ENCODE data around the gene SETD3.

SETD3 gene

GRCh38 chr14:99481745-99482099, 1.1 kb upstream of the SETD3 start:
- no peak for DNase-seq

GRCh38 chr14:99480917-99481744, 472 bp upstream of the SETD3 start, which contains the start of gene CCNK:
CCNK (plus strand) TSS chr14:99481409; CDS start chr14:99492678, 11,269 bp downstream.
- DNase-seq: peak; percentile 100

- no peak for DNase-seq
These were observed 1.3 kb downstream of the SETD3 start for GRCh38 chr14:99479160-99479905.

DNA sequence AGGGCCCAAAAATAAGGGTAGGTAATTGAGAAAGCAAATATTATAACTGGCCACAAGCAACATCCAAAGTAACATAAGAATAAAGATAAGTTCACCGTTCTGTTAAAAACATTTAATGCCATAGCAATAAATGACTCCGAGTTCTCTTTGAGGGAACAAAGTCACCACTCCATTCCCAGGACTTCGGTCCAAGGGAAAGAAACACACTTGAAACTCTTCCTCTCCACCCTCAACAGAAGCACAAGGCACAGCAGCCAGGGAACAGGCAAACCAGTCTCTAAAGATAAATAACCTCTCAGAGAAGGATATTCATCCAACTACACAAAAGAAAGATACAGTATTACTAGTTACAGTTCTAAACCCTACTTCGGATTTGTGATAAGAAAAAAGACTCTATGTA, 2.5 kb downstream of the SETD3 start:
- no peak for DNase-seq

GRCh38 chr14:99476864-99477263, 3.8 kb downstream of the SETD3 start:
- DNase-seq: no peak

DNA sequence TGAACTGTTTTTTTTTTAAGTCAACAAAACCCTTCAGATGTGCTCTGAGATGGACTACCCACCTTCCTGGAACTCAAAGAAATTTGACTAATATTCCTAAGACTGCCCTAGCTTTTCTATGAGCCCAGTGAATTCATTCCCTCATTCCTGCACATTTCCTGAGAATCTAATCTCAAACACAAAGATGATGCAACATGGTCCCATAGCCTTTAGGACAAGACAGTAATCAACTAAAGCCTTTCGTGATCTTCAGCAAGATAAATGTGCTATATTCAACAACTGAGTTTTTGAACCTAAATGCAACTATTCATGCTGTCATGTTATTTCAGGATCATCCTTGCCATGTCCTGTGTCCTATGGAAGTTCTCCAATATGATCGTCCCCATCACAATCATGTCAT, 5.0 kb downstream of the SETD3 start:
- no peak for DNase-seq

DNA sequence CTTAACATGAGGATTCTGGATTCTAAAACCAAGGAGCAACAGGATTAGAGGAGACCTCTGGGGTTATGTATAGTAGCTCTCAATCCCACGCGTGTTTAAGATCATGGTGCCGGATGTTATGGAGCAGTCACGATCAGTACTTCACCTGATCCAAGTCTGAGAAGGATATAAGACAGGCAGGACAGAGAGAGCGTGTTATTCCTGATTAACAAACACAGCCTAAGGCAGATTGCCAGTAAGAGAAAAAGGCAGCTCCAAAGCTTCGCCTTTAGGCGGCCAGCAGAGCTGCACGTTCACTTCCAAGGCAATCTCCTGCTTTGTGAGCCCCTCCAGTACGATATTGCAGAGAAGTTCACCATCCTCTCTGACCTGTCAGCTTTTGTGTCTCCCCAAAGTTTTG, 5.5 kb downstream of the SETD3 start:
- no peak for DNase-seq

GRCh38 chr14:99473458-99473857, 7.2 kb downstream of the SETD3 start:
- DNase-seq: no peak

DNA sequence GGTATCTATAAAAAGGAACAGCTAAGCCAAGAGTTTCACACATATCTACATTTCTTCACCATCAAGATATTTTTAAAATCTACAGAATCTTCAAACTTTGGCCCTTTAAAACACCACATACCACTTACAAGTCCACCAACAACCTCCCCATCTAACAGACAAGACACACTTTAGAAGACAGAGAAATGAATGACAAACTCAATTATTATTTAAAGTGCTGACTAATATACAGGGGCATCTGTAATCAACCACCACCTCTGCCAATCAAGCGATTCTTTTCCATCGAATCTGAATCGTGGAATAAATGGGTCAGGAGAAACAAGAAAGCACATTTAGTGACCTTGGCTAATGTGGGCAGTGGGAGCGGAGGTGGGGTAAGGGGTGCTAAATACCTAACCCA, 7.7 kb downstream of the SETD3 start:
- no peak for DNase-seq

GRCh38 chr14:99471731-99472130, 8.9 kb downstream of the SETD3 start:
- DNase-seq: no peak

- DNase-seq: no peak
These were observed 11.6 kb downstream of the SETD3 start for GRCh38 chr14:99468836-99469592.

GRCh38 chr14:99468081-99468480, 12.6 kb downstream of the SETD3 start:
- no peak for DNase-seq

DNA sequence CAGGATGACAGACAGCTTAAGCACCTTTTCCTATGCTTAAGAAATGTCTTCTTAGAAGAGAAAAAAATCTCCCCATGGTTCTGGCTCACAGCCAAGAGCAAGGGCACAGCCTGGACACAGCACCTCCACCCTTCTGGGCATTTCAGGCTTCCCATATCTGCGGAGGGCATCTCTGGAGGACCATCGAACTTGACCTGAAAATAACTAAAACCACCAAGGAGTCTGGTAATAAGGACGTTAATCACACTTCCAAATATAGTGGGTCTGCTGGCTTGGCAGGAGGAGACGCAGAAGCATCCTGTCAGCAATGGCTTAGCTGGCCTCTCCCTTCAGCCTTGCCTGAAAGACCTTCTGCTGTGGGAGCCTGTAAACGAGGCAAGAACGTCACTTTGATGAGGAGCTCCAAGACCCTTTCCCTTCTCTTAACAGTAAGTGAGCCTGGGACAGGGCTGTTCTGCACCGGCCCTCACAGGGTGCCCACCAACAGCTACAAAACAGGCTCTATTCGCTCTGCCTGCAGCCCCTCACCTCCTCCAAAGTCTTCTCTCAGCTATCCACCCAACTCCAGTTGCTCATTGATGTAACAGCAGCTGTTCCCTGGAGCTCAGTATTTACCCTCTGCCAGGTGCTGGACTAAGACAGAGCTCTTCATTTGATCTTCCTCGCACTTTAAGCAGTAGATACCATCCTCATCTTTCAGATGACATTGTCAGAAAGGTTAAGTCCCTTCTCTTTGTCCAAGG, 13.2 kb downstream of the SETD3 start:
- DNase-seq: no peak

DNA sequence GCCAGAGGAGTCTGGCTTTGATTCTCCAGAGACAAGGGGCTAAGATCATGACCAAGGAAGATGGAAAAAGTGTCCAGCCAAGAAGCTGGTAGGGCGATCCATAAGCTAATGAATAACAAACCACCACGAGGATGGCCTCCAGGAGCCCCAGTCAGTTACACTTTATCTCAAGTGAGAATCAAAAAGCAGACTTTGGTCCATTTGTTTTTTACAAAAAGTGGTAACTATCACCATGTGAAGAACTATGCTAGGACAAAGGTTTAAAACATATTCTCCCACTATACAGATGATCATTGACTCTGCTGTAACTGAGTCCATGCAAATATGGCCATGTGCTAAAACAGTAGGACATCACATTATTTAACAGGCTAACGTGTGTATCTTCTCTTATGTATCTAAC, 13.9 kb downstream of the SETD3 start:
- no peak for DNase-seq

- DNase-seq: no peak
These were observed 15.4 kb downstream of the SETD3 start for GRCh38 chr14:99465288-99465687.

DNA sequence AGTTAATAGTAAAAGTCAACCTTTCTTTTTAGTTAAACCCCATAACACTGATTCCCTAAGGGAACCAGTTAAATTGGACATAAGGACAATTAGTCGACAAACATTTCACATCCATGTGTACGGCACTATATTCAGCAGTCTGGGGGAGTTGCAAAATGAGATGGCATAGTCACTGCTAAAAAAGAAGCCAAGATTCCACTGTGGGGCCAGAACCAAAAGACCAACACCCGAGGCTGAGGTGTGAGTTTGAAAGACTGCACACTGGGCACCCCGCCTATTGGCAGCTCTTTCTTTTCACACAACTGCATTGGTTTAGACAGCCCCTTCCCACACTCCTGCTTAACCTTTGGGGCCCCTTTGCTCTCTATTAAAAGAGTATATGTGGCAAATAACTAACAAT, 16.7 kb downstream of the SETD3 start:
- DNase-seq: no peak

- no peak for DNase-seq
These were observed 18.4 kb downstream of the SETD3 start for GRCh38 chr14:99462210-99462609.

GRCh38 chr14:99461411-99462085, 19.1 kb downstream of the SETD3 start:
- DNase-seq: no peak

GRCh38 chr14:99460793-99461192, 19.9 kb downstream of the SETD3 start:
- no peak for DNase-seq

DNA sequence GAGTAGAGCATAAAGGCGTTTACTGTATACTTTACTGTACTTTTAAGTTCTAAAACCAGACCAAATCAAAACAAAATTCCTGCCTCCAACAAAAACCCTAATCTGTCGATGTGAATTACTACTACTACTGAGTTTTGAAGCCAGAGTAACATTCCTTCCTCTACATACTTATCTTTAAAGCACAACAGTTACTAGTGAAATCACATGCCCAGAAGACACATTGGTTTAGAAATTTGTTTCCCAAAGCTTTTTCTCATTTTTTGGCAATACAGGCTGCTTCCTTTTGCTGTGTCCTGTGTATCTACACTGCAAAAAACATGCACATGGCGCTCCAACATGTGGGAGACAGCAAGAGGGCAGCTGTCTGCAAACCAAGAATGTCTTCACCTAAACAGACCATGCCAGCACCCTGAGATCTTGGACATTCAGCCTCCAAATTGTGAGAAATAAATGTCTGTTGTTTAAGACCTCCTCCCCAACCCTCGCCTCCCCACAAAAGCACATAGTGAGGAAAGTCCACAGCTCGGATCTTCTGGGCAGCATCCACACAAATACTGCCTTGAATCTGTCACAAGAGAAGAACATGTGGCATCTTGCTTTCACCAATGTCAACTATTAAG, 21.1 kb downstream of the SETD3 start:
- DNase-seq: no peak

- no peak for DNase-seq
These were observed 26.4 kb downstream of the SETD3 start for GRCh38 chr14:99454246-99454645.

DNA sequence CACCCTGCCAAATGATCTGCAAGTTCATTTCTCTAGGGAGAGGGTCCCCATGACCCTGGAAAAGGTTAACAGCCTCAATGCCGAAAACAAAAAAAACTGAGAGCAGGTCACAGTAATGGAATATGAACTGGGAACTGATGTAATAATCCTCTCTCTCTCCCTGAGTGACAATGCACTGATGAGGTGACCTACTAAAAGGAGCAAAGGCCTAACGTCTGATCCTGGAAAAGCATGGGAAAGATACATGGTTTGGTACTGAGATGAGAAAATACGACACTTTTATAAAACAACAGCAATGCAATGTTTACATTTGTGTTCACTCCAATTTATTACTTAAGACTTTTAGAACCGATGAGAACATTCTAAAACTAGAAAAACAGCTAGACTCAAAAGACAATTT, 27.7 kb downstream of the SETD3 start:
- DNase-seq: no peak

All from activated CD4-positive, alpha-beta T cell treated with anti-CD3 and anti-CD28 coated beads, Interleukin-2, amount 50 U/mL, for 1 hour (primary cell).